WTC11 (cell line): Measurements from ENCODE around the gene TMEM141. TPM values are rescaled to one million over a fixed set of nuclear protein-coding genes. Genes with fewer than 3 reads are reported as not detected.

Experiments
- ATAC-seq: fragments of 200-7000 bp; cut with Tn5 transposase; 2 replicates; pipeline ENCODE4 v1.10.0; 2021; ENCODE audit warnings: mild to moderate bottlenecking, moderate library complexity
- CTCF ChIA-PET: fragments of 300-600 bp; sonication (Branson Sonifier 250); formaldehyde crosslinking; loops from one replicate; lab custom pipeline; 2021; ENCODE audit warnings: antibody characterized with exemption; lab: Charles Lee
- POLR2A ChIA-PET: fragments of 350-600 bp; sonication (Branson Sonifier 250); formaldehyde crosslinking; loops from one replicate; lab custom pipeline; 2021; ENCODE audit warnings: antibody characterized with exemption; lab: Charles Lee
- DNase-seq: peaks from one replicate; pipeline ENCODE4 v3.0.0; 2021; ENCODE audit warnings: low spot score
- H3K27ac Mint-ChIP-seq: 2 replicates; pipeline ENCODE4 v1.8.0; 2021; ENCODE audit warnings: mixed read lengths
- H3K27me3 Mint-ChIP-seq: 2 replicates; pipeline ENCODE4 v1.8.0; 2021; ENCODE audit warnings: low read depth, mild to moderate bottlenecking, moderate library complexity, mixed read lengths
- H3K36me3 Mint-ChIP-seq: 2 replicates; pipeline ENCODE4 v1.8.0; 2021; ENCODE audit warnings: mixed read lengths
- H3K4me1 Mint-ChIP-seq: 2 replicates; pipeline ENCODE4 v1.8.0; 2022; ENCODE audit warnings: mixed read lengths
- H3K4me3 Mint-ChIP-seq: 2 replicates; pipeline ENCODE4 v1.8.0; 2021; ENCODE audit warnings: mild to moderate bottlenecking, moderate library complexity, mixed read lengths
- H3K9me3 Mint-ChIP-seq: 2 replicates; pipeline ENCODE4 v1.8.0; 2021; ENCODE audit warnings: mixed read lengths
- AFF4 ChIP-seq: sonication (generic); formaldehyde crosslinking; IDR thresholded peaks from 2 replicates; pipeline ENCODE4 v1.8.1; 2023; ENCODE audit warnings: mild to moderate bottlenecking, missing genetic modification reagents, borderline replicate concordance
- CREB1 ChIP-seq: sonication (generic); formaldehyde crosslinking; IDR thresholded peaks from 2 replicates; pipeline ENCODE4 v1.8.0; 2023; ENCODE audit warnings: mild to moderate bottlenecking, missing genetic modification reagents
- E2F1 ChIP-seq: sonication (generic); formaldehyde crosslinking; IDR thresholded peaks from 2 replicates; pipeline ENCODE4 v1.8.0; 2022; ENCODE audit warnings: mild to moderate bottlenecking, missing genetic modification reagents
- FOXK1 ChIP-seq: sonication (generic); formaldehyde crosslinking; IDR thresholded peaks from 2 replicates; pipeline ENCODE4 v1.8.0; 2022; ENCODE audit warnings: mild to moderate bottlenecking, moderate library complexity, missing genetic modification reagents
- HMGXB4 ChIP-seq: sonication (generic); formaldehyde crosslinking; IDR thresholded peaks from 2 replicates; pipeline ENCODE4 v1.8.1; 2023; ENCODE audit warnings: mild to moderate bottlenecking, moderate library complexity, missing genetic modification reagents
- MYBL2 ChIP-seq: sonication (generic); formaldehyde crosslinking; IDR thresholded peaks from 2 replicates; pipeline ENCODE4 v1.8.1; 2023; ENCODE audit warnings: mild to moderate bottlenecking, moderate library complexity, missing genetic modification reagents
- SOX15 ChIP-seq: fragments of 250-450 bp; sonication (Bioruptor Pico); IDR thresholded peaks from 2 replicates; pipeline ENCODE4 v1.9.0; 2021; ENCODE audit warnings: mild to moderate bottlenecking
- TEAD4 ChIP-seq: sonication (generic); formaldehyde crosslinking; IDR thresholded peaks from 2 replicates; pipeline ENCODE4 v1.8.0; 2022; ENCODE audit warnings: mild to moderate bottlenecking, missing genetic modification reagents
- TP53 ChIP-seq: sonication (generic); formaldehyde crosslinking; IDR thresholded peaks from 2 replicates; pipeline ENCODE4 v1.8.1; 2023; ENCODE audit warnings: mild to moderate bottlenecking, missing genetic modification reagents
- ZBTB21 ChIP-seq: sonication (generic); formaldehyde crosslinking; IDR thresholded peaks from 2 replicates; pipeline ENCODE4 v1.8.1; 2023; ENCODE audit warnings: mild to moderate bottlenecking, missing genetic modification reagents, borderline replicate concordance
- ZNF423 ChIP-seq: fragments of 250-450 bp; sonication (Bioruptor Pico); IDR thresholded peaks from 2 replicates; pipeline ENCODE4 v2.1.2; 2022; ENCODE audit warnings: mild to moderate bottlenecking, moderate library complexity
- ZNF671 ChIP-seq: fragments of 250-450 bp; sonication (Bioruptor Pico); IDR thresholded peaks from 2 replicates; pipeline ENCODE4 v1.8.0; 2021; ENCODE audit warnings: mild to moderate bottlenecking
- total RNA-seq: library from RNA; stranded (reverse); gene quantifications from 3 replicates; pipeline ENCODE4 v1.2.3, GENCODE V29; 2021
- TF ChIP-seq, protein P1 (sequence below): fragments of 250-450 bp; sonication (Bioruptor Pico); IDR thresholded peaks from 2 replicates; pipeline ENCODE4 v1.9.0; 2021; ENCODE audit warnings: mild to moderate bottlenecking
- TF ChIP-seq, protein P2 (sequence below): sonication (generic); formaldehyde crosslinking; IDR thresholded peaks from 2 replicates; pipeline ENCODE4 v1.8.0; 2023; ENCODE audit warnings: missing genetic modification reagents, mild to moderate bottlenecking, borderline replicate concordance
- TF ChIP-seq, protein P3 (sequence below): sonication (generic); formaldehyde crosslinking; IDR thresholded peaks from 2 replicates; pipeline ENCODE4 v1.8.1; 2023; ENCODE audit warnings: mild to moderate bottlenecking, missing genetic modification reagents
- TF ChIP-seq, protein P4 (sequence below): sonication (generic); formaldehyde crosslinking; IDR thresholded peaks from 2 replicates; pipeline ENCODE4 v1.8.0; 2023; ENCODE audit warnings: missing genetic modification reagents

Gene TMEM141
- total RNA-seq, 1 experiment from 2014 or later, result 72.0 TPM

- H3K36me3 Mint-ChIP-seq, result peaks cover 34% of the 10 kb centered on the region
- TF ChIP-seq ZNF671 (CRISPR knock-in tag), result no peak
- no peak for TF ChIP-seq SOX15
- TF ChIP-seq E2F1, result no peak
- TF ChIP-seq MYBL2, result no peak
- TF ChIP-seq, protein P1, sequence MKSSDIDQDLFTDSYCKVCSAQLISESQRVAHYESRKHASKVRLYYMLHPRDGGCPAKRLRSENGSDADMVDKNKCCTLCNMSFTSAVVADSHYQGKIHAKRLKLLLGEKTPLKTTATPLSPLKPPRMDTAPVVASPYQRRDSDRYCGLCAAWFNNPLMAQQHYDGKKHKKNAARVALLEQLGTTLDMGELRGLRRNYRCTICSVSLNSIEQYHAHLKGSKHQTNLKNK (CRISPR knock-in tag), result no peak
- no peak for TF ChIP-seq CREB1
- TF ChIP-seq AFF4, result no peak
- TF ChIP-seq, protein P2, sequence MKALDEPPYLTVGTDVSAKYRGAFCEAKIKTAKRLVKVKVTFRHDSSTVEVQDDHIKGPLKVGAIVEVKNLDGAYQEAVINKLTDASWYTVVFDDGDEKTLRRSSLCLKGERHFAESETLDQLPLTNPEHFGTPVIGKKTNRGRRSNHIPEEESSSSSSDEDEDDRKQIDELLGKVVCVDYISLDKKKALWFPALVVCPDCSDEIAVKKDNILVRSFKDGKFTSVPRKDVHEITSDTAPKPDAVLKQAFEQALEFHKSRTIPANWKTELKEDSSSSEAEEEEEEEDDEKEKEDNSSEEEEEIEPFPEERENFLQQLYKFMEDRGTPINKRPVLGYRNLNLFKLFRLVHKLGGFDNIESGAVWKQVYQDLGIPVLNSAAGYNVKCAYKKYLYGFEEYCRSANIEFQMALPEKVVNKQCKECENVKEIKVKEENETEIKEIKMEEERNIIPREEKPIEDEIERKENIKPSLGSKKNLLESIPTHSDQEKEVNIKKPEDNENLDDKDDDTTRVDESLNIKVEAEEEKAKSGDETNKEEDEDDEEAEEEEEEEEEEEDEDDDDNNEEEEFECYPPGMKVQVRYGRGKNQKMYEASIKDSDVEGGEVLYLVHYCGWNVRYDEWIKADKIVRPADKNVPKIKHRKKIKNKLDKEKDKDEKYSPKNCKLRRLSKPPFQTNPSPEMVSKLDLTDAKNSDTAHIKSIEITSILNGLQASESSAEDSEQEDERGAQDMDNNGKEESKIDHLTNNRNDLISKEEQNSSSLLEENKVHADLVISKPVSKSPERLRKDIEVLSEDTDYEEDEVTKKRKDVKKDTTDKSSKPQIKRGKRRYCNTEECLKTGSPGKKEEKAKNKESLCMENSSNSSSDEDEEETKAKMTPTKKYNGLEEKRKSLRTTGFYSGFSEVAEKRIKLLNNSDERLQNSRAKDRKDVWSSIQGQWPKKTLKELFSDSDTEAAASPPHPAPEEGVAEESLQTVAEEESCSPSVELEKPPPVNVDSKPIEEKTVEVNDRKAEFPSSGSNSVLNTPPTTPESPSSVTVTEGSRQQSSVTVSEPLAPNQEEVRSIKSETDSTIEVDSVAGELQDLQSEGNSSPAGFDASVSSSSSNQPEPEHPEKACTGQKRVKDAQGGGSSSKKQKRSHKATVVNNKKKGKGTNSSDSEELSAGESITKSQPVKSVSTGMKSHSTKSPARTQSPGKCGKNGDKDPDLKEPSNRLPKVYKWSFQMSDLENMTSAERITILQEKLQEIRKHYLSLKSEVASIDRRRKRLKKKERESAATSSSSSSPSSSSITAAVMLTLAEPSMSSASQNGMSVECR (CRISPR knock-in tag), result no peak
- no peak for TF ChIP-seq HMGXB4 (CRISPR knock-in tag)
- no peak for TF ChIP-seq TP53 (CRISPR knock-in tag)
- no peak overlapping the region for H3K27ac Mint-ChIP-seq
- CTCF ChIA-PET, result interaction anchor here (0.7 kb wide), 1 partner anchor 24 kb away, joined by 3 read pairs; no protein-coding TSS in a partner anchor
- no peaks in the 10 kb centered on the region for H3K27me3 Mint-ChIP-seq
- no peaks in the 10 kb centered on the region for H3K9me3 Mint-ChIP-seq
- no peak overlapping the region for H3K4me3 Mint-ChIP-seq
- DNase-seq, result no peak
- POLR2A ChIA-PET, result no interaction called here
- H3K4me1 Mint-ChIP-seq, result peaks cover 3% of the 10 kb centered on the region; the same call in 1 of the 2 replicates
- ATAC-seq, result no peak
Observed at GRCh38 chr9:136815422-136815782, 24.3 kb downstream of the TMEM141 start.

DNA sequence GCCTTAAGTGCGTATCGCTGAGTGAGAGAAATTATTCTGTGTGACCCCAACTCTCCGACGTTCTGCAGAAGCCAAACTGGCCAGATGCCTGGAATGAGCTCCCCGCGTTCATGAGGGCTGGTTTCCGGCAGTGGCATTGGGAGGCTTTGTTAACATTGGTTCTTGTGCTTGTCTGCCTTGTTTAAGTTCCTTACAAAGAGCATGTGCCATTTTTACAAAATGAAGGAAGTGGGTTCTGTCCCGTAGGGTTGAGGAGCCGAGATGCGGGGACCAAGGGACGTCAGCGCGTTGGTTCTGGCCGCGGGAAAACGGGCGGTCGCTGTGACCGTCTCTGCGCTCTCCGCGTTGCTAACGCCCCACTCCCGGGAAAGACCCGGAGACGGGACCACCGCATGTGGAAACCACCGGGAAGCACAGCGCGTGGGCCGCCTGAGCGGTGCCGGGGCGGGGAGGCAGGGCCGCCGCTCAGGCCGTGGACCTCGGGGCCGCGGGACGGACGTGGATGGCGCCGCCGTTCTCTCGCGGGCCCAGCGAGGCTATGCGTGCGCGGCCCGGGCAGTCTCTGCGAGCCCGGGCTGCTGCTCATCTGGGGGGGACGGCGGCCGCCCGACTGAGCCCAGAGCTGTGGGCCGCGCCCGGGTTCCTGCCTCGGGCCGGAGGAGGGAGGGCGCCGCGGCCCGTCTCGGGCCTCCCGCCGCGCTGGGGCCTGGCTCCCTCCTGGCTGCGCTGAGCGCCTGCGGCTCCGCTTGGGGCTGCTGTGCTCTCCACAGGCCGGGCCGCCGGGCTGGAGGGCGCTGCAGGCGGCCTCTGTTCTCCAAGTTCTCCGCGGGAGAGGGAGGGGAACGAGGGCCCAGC, 30.1 kb downstream of the TMEM141 start:
- POLR2A ChIA-PET, result interaction anchor here (1.0 to 1.7 kb wide), 3 partner anchors 8 to 31 kb away, joined by 3 to 4 read pairs (median 3); partner anchors contain the start of gene TMEM141
- peak overlapping the region; percentile 14; the same call in 1 of the 2 replicates for H3K27ac Mint-ChIP-seq
- H3K4me1 Mint-ChIP-seq, result peaks cover 14% of the 10 kb centered on the region
- H3K36me3 Mint-ChIP-seq, result peaks cover 9% of the 10 kb centered on the region
- H3K9me3 Mint-ChIP-seq, result no peaks in the 10 kb centered on the region
- peak; percentile 59; the same call in 1 of the 2 replicates for TF ChIP-seq ZNF423
- no peak for TF ChIP-seq TEAD4 (CRISPR knock-in tag)
- TF ChIP-seq FOXK1 (CRISPR knock-in tag), result 0 out of 2 replicates have a peak, but pooled peaks have one; percentile 17
- TF ChIP-seq, protein P3, sequence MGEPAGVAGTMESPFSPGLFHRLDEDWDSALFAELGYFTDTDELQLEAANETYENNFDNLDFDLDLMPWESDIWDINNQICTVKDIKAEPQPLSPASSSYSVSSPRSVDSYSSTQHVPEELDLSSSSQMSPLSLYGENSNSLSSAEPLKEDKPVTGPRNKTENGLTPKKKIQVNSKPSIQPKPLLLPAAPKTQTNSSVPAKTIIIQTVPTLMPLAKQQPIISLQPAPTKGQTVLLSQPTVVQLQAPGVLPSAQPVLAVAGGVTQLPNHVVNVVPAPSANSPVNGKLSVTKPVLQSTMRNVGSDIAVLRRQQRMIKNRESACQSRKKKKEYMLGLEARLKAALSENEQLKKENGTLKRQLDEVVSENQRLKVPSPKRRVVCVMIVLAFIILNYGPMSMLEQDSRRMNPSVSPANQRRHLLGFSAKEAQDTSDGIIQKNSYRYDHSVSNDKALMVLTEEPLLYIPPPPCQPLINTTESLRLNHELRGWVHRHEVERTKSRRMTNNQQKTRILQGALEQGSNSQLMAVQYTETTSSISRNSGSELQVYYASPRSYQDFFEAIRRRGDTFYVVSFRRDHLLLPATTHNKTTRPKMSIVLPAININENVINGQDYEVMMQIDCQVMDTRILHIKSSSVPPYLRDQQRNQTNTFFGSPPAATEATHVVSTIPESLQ (CRISPR knock-in tag), result no peak
- TF ChIP-seq CREB1, result no peak
- TF ChIP-seq, protein P1 (CRISPR knock-in tag), result no peak
- peak; percentile 33; the same call in 1 of the 2 replicates for TF ChIP-seq TP53 (CRISPR knock-in tag)
- TF ChIP-seq, protein P4, sequence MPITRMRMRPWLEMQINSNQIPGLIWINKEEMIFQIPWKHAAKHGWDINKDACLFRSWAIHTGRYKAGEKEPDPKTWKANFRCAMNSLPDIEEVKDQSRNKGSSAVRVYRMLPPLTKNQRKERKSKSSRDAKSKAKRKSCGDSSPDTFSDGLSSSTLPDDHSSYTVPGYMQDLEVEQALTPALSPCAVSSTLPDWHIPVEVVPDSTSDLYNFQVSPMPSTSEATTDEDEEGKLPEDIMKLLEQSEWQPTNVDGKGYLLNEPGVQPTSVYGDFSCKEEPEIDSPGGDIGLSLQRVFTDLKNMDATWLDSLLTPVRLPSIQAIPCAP (CRISPR knock-in tag), result 0 out of 2 replicates have a peak, but pooled peaks have one; percentile 23
- TF ChIP-seq ZBTB21 (CRISPR knock-in tag), result no peak
- DNase-seq, result peak; percentile 47
- H3K4me3 Mint-ChIP-seq, result peak overlapping the region; percentile 75
- ATAC-seq, result peak; percentile 73
- CTCF ChIA-PET, result interaction anchor here (0.5 to 5.8 kb wide), 7 partner anchors 14 to 248 kb away, joined by 3 to 64 read pairs (median 9); partner anchors contain the start of genes AJM1, LCN8, RABL6 and TMEM141
- no peaks in the 10 kb centered on the region for H3K27me3 Mint-ChIP-seq
